HCT116 (cell line): Measurements from ENCODE around the gene MAOB. TPM values are rescaled to one million over a fixed set of nuclear protein-coding genes. Genes with fewer than 3 reads are reported as not detected.

Experiments used
- ATAC-seq: fragments of 200-7000 bp; cut with Tn5 transposase; 2 replicates; pipeline ENCODE4 v1.9.1; 2020; ENCODE audit warnings: mild to moderate bottlenecking, moderate library complexity
- BruUV-seq: library from RNA; stranded (reverse); fragments of 400-500 nt; replicated peaks from 2 replicates; lab custom pipeline; 2021; lab: Mats Ljungman, UMichigan
- CTCF ChIA-PET: fragments of 300-600 bp; sonication (Branson Sonifier 250); formaldehyde crosslinking; loops from one replicate; lab custom pipeline; 2021; ENCODE audit warnings: antibody characterized with exemption; lab: Charles Lee
- POLR2A ChIA-PET: fragments of 300-600, 350-600 bp; sonication (Branson Sonifier 250); formaldehyde crosslinking; loops from one replicate; lab custom pipeline; 2021; ENCODE audit warnings: antibody characterized with exemption; lab: Charles Lee
- RAD21 ChIA-PET, 2 experiments: fragments of 300-600 bp; sonication (Branson Sonifier 250); formaldehyde crosslinking; loops; one replicate each; lab custom pipeline; 2023; ENCODE audit warnings: low total read pairs in 2 of 2; ENCODE audit not compliant: uncharacterized antibody in 2 of 2, unreplicated experiment in 2 of 2, low non-redundant PET in 1 of 2; lab: Charles Lee
- DNase-seq: peaks from one replicate; pipeline ENCODE4 v3.0.0-alpha.2; 2010; ENCODE audit warnings: low read depth, low spot score
- H2AFZ ChIP-seq: fragments of 200-600 bp; shearing (Covaris generic), sonication (generic); 2 replicates; pipeline ENCODE4 v1.6.1; 2017; ENCODE audit warnings: low read depth, mixed run types, mixed read lengths, antibody characterized with exemption, low read length; ENCODE audit not compliant: poor library complexity, severe bottlenecking
- H3K27ac ChIP-seq: 2 replicates; pipeline ENCODE4 v1.5.1; 2012; ENCODE audit warnings: low read depth, low read length
- H3K27me3 ChIP-seq: fragments of 200-600 bp; sonication (generic); 2 replicates; pipeline ENCODE4 v1.6.1; 2016; ENCODE audit warnings: mixed run types, low read length, mixed read lengths; ENCODE audit not compliant: insufficient read depth
- H3K36me3 ChIP-seq, 2 experiments: fragments of 200-500 bp in 1 of 2; fragments of 200-600 bp in 1 of 2; sonication (Bioruptor generic) in 1 of 2; sonication (generic) in 1 of 2; 2 replicates each; pipeline versions ENCODE4 v1.5.1 to v1.6.1; 2014 to 2016; ENCODE audit warnings: low read length in 2 of 2, inconsistent platforms in 1 of 2, mixed read lengths in 1 of 2, mixed run types in 1 of 2; ENCODE audit not compliant: insufficient read depth in 2 of 2, control insufficient read depth in 1 of 2
- H3K4me1 ChIP-seq, 2 experiments: fragments of 200-600 bp in 1 of 2; sonication (generic) in 1 of 2; 2 replicates each; pipeline versions ENCODE4 v1.5.1 to v1.6.1; 2012 to 2017; ENCODE audit warnings: low read length in 2 of 2, inconsistent platforms in 1 of 2, mild to moderate bottlenecking in 1 of 2, mixed read lengths in 1 of 2, mixed run types in 1 of 2, moderate library complexity in 1 of 2; ENCODE audit not compliant: insufficient read depth in 2 of 2, control insufficient read depth in 1 of 2
- H3K4me2 ChIP-seq: fragments of 200-600 bp; sonication (generic); 2 replicates; pipeline ENCODE4 v1.6.1; 2017; ENCODE audit warnings: mixed run types, low read length, mixed read lengths
- H3K4me3 ChIP-seq, 2 experiments: fragments of 200-600 bp in 1 of 2; sonication (generic) in 1 of 2; replicated peaks in 1 of 2; 2 replicates each; pipeline ENCODE4 v1.5.1; 2011 to 2016; ENCODE audit warnings: low read length in 2 of 2, control low read depth in 1 of 2, low read depth in 1 of 2, mild to moderate bottlenecking in 1 of 2, mixed read lengths in 1 of 2, mixed run types in 1 of 2
- H3K79me2 ChIP-seq: fragments of 200-600 bp; sonication (generic); 2 replicates; pipeline ENCODE4 v1.6.1; 2017; ENCODE audit warnings: mild to moderate bottlenecking, mixed run types, low read length, moderate library complexity, mixed read lengths; ENCODE audit not compliant: insufficient read depth
- H3K9ac ChIP-seq: fragments of 200-600 bp; sonication (generic); 2 replicates; pipeline ENCODE4 v1.6.1; 2016; ENCODE audit warnings: low read length, mixed read lengths
- H3K9me2 ChIP-seq: fragments of 200-600 bp; sonication (generic), shearing (Covaris generic); 2 replicates; pipeline ENCODE4 v1.6.1; 2017; ENCODE audit warnings: mixed run types, mild to moderate bottlenecking, moderate library complexity; ENCODE audit not compliant: insufficient read depth
- H3K9me3 ChIP-seq, 2 experiments: fragments of 200-500 bp in 1 of 2; fragments of 200-600 bp in 1 of 2; sonication (Bioruptor generic) in 1 of 2; sonication (generic) in 1 of 2; 2 replicates each; pipeline ENCODE4 v1.6.1; 2014 to 2017; ENCODE audit warnings: low read length in 2 of 2, mixed read lengths in 2 of 2, inconsistent platforms in 1 of 2, low read depth in 1 of 2, mild to moderate bottlenecking in 1 of 2, mixed run types in 1 of 2, moderate library complexity in 1 of 2; ENCODE audit not compliant: control insufficient read depth in 1 of 2, insufficient read depth in 1 of 2
- H4K20me1 ChIP-seq: fragments of 200-600 bp; sonication (generic), shearing (Covaris generic); 2 replicates; pipeline ENCODE4 v1.6.1; 2017; ENCODE audit warnings: mixed run types, mild to moderate bottlenecking, moderate library complexity; ENCODE audit not compliant: insufficient read depth
- CTCF ChIP-seq, 3 experiments: fragments of 200-600 bp in 1 of 3; sonication (generic) in 1 of 3; IDR thresholded peaks in 2 of 3; conservative IDR thresholded peaks in 1 of 3; 2 replicates each; pipeline ENCODE4 v1.5.1; 2012 to 2017; ENCODE audit warnings: low read depth in 2 of 3, low read length in 2 of 3, antibody characterized with exemption in 1 of 3, borderline replicate concordance in 1 of 3, control low read depth in 1 of 3, mild to moderate bottlenecking in 1 of 3, mixed read lengths in 1 of 3, mixed run types in 1 of 3, moderate library complexity in 1 of 3; ENCODE audit not compliant: insufficient read depth in 1 of 3
- EGR1 ChIP-seq: IDR thresholded peaks from 2 replicates; pipeline ENCODE4 v1.6.1; 2012; ENCODE audit warnings: low read depth
- ELF1 ChIP-seq: IDR thresholded peaks from 2 replicates; pipeline ENCODE4 v1.6.1; 2012; ENCODE audit warnings: low read depth, borderline replicate concordance
- JUND ChIP-seq: IDR thresholded peaks from 2 replicates; pipeline ENCODE4 v1.6.1; 2012
- MAX ChIP-seq: IDR thresholded peaks from 2 replicates; pipeline ENCODE4 v1.6.1; 2012
- RAD21 ChIP-seq: IDR thresholded peaks from 2 replicates; pipeline ENCODE4 v1.6.1; 2012; ENCODE audit warnings: low read depth, mild to moderate bottlenecking
- SP1 ChIP-seq: IDR thresholded peaks from 2 replicates; pipeline ENCODE4 v1.6.1; 2012; ENCODE audit warnings: low read depth
- SRF ChIP-seq: IDR thresholded peaks from 2 replicates; pipeline ENCODE4 v1.6.1; 2012; ENCODE audit warnings: low read depth
- intact Hi-C: fragments of 100-400 bp; cut with micrococcal nuclease; formaldehyde crosslinking; loops from 2 replicates; pipeline ENCODE4 v1.10.0; 2022
- total RNA-seq: library from RNA; stranded (reverse); gene quantifications from one replicate; pipeline ENCODE4 v1.2.1, GENCODE V29; 2021; ENCODE audit not compliant: unreplicated experiment

Gene MAOB
- total RNA-seq, 1 experiment from 2014 or later = 28.2 TPM

- no peaks in the 10 kb centered on the region for H3K27me3 ChIP-seq
- no peak overlapping the region for H3K4me3 ChIP-seq
- TF ChIP-seq CTCF (IDR thresholded peaks at IDR 0.05 in 2 of 3, conservative IDR thresholded peaks at IDR 0.05 in 1 of 3; ENCODE audit: borderline replicate concordance in 1 of 3, insufficient read depth in 1 of 3, low read depth in 2 of 3, low read length in 2 of 3) (no peak), MAX (no peak), JUND (no peak), EGR1 (no peak), SP1 (no peak), SRF (no peak)
- no peak overlapping the region for H3K9ac ChIP-seq
- no peaks in the 10 kb centered on the region for H3K9me3 ChIP-seq
- no peak for DNase-seq
- no TSS peak for BruUV-seq
- CTCF ChIA-PET = interaction anchor here (0.9 kb wide), 1 partner anchor 143 kb away, joined by 3 read pairs; no protein-coding TSS in a partner anchor
- H2AFZ ChIP-seq = no peak overlapping the region
- RAD21 ChIA-PET = no interaction called here
- no peak overlapping the region for H3K4me2 ChIP-seq
- no peaks in the 10 kb centered on the region for H3K36me3 ChIP-seq
- POLR2A ChIA-PET = no interaction called here
- intact Hi-C loops = no loop called here
- H3K9me2 ChIP-seq = no peaks in the 10 kb centered on the region
- no peak overlapping the region for H3K27ac ChIP-seq
- H3K79me2 ChIP-seq = no peaks in the 10 kb centered on the region
- no peak for ATAC-seq
- H3K4me1 ChIP-seq = no peaks in the 10 kb centered on the region
- no peaks in the 10 kb centered on the region for H4K20me1 ChIP-seq
Measured at GRCh38 chrX:43815209-43815608, 67.0 kb downstream of the MAOB start.

GRCh38 chrX:43813898-43814297 lies 68.4 kb downstream of the MAOB start:
- H3K36me3 ChIP-seq = no peaks in the 10 kb centered on the region
- H3K4me1 ChIP-seq = no peaks in the 10 kb centered on the region
- no peaks in the 10 kb centered on the region for H3K9me3 ChIP-seq
- no peak overlapping the region for H3K4me2 ChIP-seq
- intact Hi-C loops = no loop called here
- no TSS peak for BruUV-seq
- H3K79me2 ChIP-seq = no peaks in the 10 kb centered on the region
- H3K9me2 ChIP-seq = no peaks in the 10 kb centered on the region
- H2AFZ ChIP-seq = no peak overlapping the region
- H3K27me3 ChIP-seq = no peaks in the 10 kb centered on the region
- ChIA-PET POLR2A (no interaction called here), CTCF (interaction anchor here (0.8 to 2.0 kb wide), 4 partner anchors 12 to 489 kb away, joined by 3 to 10 read pairs (median 4); no protein-coding TSS in a partner anchor), RAD21 (interaction anchor here in 1 of 2 experiments (0.7 to 1.0 kb wide), 2 partner anchors 126 to 136 kb away, joined by 3 to 4 read pairs; no protein-coding TSS in a partner anchor)
- H3K27ac ChIP-seq = no peak overlapping the region
- no peaks in the 10 kb centered on the region for H4K20me1 ChIP-seq
- H3K4me3 ChIP-seq = no peak overlapping the region
- H3K9ac ChIP-seq = no peak overlapping the region
- DNase-seq (peak; percentile 10), ATAC-seq (peak; percentile 67; the same call in 1 of the 2 replicates)
- TF ChIP-seq RAD21 (peak; percentile 50), ELF1 (no peak), CTCF (IDR thresholded peaks at IDR 0.05 in 2 of 3, conservative IDR thresholded peaks at IDR 0.05 in 1 of 3; ENCODE audit: borderline replicate concordance in 1 of 3, insufficient read depth in 1 of 3, low read depth in 2 of 3, low read length in 2 of 3) (peak; percentile 13 to 34 (median 32); a peak in 3 of 6 replicates)
